NCI-H2171 treated with DMSO at 0.1 percent for 48 hours (cell line): ENCODE results near the gene ATP10A.

Experiments
- DNase-seq: peaks from one replicate; lab custom pipeline; 2025; lab: John Stamatoyannopoulos, UW

The ATP10A gene

DNA sequence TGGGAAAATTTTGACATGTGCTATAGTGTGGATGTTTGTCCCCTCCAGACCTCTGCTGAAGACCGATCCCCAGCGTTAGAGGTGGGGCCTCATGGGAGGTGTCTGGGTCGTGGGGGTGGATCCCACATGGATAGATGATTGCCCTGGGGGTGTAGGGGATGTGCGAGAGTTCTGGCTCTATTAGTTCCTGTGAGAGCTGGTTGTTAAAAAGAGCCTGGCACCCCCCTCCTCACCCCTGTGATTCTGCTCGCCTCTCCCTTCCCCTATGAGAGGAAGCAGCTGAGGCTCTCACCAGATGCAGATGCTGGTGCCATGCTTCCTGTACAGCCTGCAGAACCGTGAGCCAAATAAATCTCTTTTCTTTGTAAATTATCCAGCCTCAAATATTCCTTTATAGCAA lies 67.4 kb downstream of the ATP10A start:
- DNase-seq: no peak

DNA sequence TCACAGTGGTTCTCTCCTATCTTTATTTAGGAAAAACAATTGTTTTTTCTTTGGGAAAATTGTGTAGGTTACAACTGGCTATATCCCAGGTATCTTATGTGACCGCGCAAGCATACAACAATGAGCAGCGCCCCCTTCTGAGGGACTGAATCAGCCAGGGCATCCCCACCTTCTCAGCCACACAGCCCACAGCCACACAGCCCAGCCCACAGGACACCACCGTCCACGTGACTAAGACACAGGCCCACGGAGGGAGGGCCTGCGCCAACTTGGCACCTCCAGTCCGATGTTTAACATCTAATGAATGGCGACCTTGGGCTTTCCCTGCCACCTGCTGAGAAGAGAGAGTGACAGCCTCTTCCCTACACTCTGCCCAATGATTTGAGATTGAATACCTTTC lies 68.1 kb downstream of the ATP10A start:
- DNase-seq: no peak

DNA sequence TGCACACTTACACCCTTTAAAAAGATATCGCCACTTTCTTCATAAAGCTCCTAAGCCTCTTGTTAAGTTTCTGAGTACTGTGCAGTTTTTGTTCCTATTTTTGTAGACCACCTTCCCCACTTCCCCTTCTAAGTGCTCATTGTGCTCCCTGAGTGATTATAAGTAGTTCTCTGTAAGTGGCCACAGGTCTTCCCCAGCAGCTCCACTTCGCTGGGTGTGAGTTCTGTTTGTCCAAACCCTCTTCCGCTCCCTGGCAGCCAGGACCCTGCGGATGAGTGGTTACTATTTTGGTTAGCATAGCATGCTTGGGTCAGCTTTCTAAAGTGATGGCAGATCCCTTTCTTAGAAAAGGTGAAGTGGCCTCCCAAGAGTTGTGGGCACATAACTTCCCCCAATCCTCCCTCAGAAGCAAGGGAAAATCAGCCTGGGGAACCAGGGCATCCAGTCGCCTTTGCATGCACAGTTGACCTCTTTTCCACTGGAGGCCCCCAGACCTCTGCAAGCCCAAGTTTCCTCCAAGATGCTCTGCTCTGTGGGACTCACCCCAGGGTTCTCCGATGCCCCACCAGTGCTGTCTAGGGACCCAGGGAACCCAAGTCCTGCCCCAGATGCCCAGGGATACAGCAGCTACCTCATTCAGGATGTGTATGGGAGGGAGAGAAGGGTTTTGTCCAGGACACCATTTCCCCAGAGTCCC lies 69.6 kb downstream of the ATP10A start:
- no peak for DNase-seq

DNA sequence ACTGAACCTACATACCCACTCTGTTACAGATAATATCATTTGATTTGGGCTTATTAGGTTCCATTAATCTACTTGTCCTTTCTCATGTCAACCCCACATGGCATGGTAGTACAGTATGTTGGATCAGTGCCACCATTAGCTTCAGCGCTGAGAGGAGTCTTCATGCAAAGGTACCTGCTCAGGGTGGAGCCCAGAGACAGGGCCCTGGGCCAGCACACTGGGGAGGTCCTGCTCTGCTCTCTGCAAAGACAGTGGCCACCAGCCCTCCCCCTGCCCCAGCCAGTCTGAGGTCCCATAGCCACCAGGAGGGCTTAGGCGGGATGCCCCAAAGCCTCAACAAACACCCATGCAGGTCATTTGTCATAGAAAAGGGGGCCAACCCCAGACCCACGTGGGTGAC lies 71.0 kb downstream of the ATP10A start:
- no peak for DNase-seq

DNA sequence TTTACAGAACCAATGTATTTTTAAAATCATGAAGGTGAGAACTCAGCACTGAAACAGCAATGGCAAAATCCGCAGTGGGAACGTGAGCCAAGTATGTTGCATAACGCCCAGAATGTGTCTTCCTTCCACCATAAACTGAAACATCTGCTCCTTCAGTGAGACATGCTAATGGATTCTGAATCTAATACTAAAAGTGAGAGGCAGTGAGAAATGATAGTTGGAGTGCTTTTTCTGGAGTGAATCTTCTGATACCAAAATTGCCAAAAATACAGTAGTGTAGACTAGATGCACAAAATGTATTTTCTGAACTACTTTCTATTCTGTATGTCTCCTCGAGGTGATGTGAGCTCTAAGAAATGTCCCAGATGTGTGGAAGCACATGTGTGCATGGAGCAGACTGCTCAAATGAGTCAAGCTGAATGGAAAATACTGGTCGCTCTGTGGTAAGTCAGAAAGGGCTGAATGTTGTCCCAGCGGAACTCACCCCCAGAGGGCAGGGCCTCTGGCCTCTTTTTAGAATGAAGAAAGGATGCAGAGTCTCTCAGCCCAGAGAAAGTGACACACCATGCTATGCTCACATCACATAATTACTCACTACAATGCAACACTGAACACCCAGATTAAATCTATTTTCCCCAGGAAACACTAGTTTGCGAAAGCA lies 73.0 kb downstream of the ATP10A start:
- DNase-seq: no peak

DNA sequence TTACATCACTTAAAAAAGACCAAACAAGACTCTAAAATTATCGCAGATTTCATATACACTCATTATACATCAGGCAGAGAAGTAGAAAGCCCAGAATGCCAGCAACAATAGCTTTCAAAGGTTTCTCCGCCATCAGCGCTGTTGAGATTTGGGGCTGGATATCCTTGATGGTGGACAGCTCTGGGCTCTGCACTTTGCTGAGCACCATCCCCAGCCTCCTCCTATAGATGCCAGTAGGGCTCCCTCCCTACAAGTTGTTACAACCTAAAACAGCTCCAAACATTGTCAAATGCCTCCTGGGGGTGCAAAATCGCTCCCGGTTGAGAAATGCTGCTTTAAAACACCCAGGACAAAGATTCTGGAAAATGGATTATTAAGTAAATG lies 73.5 kb downstream of the ATP10A start:
- no peak for DNase-seq

DNA sequence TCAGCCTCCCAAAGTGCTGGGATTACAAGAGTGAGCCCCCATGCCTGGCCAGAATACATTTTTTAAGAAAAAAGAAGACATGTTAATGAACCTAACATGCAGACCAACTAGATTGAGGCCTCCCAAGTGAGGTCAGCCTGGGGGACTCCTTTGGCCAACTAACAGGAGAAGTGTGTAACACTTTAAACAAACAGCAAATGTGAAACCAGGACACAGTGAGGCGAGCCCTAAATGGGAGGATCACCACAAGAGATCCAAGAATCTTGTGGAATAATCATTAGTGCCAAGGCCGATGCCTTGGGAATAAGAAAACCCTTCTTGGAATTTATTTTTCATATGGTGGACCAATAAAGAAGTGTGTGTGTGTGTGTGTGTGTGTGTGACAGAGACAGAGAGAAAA lies 73.9 kb downstream of the ATP10A start:
- no peak for DNase-seq

DNA sequence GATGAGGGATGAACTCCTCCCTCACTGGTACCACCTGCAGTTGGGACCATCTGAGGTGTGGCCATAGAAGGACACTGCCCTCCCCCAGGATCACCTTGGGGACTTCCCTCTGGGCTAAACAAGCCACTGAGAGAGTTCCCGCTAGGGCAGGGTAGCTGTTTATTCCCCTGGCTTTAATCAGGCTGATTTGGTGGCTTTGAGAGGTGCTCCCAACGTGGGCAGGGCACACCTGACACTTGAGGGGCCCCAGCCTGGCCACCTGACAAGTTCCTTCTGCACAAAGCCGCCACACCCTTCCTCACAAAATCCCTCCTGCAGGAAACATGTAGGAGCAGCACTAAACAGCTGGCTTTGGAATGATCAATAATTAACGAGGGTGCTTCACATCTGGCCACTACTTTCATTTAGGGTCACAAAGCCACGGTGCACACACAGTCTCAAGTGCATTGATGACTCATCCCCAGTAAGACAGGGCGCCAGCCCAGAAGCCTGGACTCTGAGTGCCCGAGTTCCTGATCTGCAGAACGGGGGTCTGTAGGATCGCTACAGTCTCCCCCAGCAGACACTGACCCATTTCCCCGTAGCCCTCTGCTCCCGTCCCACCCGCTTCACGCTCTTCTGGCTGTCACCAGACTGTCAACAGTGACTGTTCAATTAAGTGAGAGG lies 75.1 kb downstream of the ATP10A start:
- no peak for DNase-seq

DNA sequence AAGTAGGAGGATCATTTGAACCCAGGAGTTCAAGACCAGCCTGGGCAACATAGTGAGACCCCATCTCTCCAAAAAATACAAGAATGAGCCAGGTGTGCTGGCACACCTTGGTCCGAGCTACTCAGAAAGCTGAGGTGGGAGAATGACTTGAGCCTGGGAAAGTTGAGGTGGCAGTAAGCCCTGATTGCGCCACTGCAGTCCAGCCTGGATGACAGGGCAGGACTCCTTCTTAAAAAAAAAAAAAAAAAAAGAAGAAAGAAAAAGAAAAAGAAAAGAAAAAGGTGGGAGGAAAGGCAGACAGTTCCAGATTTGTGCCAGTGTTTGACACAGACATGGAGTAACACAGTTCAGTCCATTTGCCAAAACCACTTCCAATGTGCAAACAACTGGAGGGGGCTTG lies 75.7 kb downstream of the ATP10A start:
- DNase-seq: no peak

DNA sequence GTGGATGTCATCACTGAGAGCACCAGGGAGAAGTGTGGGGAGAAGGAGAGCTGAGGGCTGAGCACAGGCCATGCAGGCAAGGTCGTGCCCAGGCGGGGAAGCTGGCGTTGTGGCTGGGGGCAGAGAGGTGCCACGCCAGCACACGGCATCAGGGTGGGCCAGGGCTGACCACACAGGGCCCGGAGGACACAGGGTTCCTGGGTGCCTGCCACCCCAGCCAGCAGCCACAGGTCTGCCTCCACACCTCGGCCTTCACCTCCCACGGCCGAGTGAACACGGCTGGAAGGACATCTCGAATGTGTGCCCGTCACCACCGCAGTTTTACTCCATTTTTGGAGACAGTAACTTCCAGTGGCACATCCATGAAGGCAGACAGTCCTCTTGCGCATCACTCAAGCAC lies 77.1 kb downstream of the ATP10A start:
- no peak for DNase-seq

DNA sequence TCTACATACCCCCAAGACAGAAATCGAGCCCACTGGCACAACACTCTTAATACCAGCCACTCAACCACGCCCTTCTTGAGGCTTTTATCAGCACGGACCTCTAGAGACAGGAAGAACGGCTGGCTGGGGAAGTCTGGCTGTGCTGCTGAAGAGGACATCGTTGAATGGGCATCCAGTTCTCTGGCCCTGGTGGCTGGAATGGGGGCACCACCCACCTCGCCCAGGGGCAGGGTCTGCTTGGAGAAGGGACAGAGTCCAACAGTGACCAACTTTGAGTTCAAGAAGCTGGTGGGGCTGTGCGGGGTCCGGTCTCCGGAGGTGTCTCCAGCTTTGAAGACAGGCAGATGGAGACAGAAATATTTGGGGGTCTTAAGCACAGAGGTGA lies 77.5 kb downstream of the ATP10A start:
- DNase-seq: no peak

DNA sequence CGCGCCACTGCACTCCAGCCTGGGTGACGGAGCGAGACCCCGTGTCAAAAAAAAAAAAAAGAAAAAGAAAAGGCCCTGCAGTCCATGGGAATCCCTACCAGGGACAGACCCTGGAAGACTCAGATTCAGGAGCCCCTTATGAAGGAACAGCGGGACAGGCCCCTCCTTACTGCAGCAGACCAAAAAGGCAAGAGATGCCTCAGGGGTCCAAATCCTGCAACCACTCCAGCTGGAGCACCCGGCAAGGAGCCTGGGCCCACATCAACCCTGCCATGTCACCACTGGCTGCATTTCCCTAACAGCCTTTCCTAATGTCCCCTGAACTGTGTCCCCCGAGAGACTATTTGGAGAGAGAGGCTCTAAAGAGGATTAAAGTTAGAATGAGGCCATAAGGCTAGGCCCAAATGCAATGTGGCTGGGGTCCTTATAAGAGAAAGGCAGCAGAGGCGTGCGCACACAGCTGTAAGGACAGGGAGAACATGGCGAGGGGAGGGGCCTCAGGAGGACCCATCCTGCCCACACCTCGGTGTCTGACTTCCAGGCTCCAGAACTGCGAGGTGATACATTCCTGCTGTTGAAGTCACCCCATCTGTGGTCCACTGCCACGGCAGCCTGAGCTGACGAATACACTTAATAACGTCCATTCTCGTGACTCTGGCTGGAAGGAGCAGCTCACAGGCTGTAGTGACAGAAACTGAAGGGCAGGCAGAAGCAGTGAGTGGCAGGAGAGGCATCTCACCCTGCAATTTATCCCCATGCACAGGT lies 78.1 kb downstream of the ATP10A start:
- no peak for DNase-seq

DNA sequence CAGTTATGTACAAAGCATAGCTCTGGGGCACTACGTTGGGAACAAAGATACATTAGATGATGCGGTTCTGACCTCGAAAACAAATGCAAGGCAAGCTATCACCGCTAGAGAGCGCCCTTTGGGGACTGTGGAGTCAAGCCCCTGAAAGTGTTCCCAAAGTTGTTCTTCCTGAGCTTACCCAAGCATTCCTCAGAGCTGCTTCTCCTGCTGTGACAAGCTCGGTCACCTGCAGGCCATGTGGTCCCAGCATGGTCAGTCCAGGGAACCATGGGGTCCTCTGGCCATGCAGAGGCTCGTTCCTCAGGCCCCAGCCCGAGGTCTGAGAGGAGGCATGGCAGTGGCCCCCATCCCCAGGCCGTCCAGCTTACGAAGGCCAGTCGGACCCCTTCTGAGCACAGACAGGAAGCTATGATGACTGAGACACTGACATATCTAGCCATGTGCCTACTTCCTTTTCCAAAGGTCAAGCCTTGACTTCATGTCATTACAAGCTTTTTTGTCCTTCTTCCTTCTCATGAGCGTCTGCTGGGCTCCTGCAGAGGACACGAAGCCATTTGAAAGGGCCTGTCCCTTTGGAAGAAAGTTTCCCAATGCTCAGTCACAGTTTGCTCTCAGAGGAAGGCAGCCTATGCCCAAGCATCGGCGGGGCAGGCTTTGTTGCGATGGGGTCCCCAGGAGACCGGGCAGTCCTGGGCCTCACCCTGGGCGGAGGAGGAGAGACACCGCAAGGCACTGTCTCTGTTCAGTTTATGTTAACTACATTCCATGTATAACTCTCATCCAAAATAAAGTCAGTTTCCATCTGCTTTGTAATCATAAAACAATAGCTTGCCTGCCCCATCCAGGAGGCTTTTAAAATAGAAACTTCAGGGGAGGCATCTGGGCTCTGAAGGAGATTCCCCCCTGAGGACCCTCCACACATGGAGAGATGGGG lies 79.3 kb downstream of the ATP10A start:
- no peak for DNase-seq

DNA sequence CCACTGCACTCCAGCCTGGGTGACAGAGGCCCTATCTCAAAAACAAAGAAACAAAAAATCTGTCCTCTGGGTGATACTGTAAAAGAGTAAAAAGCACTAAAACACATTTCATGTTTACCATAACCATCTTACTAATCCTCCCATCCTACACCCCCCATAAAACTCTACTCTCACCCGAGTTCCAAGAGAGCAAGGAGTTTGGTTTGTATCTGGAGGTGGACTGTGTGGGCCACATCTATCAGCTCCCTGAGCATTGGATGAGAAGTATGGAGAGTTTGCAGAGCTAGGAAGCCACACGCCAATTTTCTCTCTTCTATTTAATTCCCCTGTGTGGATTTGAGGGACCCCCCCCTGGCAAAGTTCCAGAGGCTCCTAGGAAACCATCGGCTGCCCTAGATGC lies 80.0 kb downstream of the ATP10A start:
- DNase-seq: no peak

DNA sequence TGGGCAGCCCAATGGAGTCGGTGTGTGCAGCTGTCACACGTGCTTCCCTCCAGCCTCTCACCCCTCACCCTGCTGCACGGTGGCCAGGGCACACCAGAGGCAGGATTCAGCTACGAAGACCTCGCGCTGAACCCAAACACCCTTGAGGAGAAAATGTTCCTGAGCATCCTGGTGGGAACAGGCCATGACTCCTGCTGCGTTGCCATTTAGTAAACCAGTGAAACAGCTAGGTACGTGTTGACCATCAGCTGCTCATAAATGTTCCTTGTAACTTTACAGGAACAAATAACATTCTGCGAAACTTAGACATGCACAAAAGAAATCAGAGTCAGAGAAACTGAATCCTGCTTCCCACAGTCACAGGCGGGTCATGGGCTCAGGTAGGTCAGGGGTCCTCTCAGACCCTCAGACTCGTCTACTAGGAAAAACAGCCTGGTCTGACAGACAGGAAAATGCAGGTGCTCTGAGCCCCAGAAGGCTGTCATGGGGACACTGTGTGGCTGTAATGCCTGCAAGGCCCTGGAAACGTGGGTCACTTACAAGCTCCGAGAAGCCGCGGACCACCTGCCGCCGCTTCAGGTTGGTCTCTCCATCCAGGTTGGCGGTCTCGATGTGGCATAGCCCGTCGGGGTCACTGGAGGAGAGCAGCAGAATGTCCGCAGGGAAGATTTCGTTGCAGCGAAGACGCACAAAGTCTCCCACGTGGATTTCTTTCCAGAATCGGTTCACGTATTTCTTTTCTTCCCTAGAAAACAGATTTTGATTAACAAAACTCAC lies 82.5 kb downstream of the ATP10A start:
- DNase-seq: no peak

DNA sequence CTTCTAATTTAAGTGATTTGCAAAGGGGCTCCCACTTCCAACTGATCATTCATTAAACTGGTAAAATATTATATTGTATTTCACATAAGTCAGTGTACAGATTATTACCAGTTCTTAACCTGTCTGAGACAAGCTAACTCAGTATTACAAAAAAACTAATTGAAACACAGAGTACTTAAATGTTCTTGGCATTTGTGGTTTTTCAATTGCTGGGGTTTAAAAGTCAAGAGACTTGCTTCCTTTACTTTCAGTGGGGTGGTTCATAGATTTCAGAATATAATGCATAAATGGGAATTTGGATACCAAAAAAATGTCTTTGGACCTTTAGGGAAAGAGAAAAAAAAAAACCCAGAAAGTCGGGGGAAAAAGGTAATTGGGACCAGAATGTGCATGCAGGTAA lies 85.0 kb downstream of the ATP10A start:
- no peak for DNase-seq

DNA sequence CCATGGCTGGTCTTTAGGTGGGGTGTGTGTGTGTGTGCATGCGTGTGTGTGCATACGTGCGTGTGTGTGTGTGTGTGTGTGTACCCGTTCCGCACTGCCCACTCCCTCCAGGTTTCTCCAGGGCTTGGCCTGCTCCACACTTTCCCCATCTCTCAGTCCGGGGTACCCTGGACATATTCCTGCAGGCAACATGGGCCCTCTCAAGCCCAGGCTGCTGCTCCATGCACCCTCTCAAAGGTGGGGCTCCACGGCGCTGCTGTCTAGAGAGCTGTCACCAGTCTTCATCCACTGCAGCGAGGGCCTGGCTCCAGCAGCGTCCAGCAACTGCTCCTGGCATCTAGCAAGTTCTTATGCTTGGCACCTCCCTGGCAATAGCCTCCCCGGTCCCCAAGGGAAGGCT lies 86.1 kb downstream of the ATP10A start:
- DNase-seq: no peak

DNA sequence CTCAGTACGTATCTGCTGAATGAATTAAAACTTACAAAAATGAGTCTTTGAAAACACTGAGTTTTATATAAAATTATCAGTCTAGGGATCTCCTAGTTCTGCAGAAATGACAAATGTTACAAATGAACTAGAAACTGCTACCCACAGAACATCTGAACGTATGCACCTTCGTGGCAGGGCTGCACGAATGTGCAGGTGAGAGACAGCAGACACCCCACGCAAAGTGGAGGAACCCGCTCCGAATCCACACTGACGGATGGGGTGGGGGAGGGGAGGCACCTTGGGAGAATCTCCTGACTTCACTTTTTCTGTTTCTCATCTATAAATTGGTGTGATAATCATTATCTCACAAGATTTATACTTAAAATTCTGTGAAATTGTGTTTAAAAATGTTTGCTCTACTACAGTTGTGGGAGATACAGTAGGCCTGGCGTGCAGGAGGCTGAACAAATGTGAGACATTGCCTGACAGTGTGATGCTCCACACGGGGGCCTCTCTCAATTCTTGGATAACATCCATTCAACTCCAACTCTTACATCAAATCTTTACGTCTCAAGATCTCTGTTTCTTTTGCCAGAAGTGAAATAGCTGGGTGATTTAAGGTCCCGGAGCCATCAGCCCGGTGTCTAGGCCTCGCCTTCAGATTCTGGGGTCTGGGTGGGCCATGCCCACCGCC lies 86.9 kb downstream of the ATP10A start:
- no peak for DNase-seq

DNA sequence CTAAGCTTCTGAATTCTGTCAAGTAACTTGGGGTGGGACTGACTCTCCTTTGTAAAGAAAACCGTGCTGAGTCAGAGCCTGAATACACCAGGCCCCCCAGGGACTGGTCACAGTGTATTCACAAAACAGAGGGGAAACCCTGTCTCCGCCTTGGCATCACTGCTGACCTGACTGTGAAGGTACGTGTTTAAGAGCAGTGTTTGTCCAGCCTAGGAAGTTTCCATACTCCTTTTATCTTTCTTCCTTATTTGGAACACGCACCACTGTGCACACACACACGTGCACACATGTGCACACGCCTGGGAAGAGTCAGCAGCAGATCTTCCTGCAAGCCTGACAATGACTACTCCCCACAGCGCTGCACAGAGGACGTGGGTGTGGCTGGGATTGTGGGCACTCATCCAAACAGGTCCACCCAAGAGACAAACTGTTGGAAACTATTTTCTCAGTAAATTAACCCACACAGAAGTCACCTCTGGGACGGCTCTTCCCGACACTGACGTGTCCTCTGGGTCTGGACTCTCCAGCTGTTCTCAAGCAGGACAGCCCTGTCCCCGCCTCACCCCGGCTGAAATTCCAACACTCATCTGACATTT lies 87.7 kb downstream of the ATP10A start:
- DNase-seq: no peak

DNA sequence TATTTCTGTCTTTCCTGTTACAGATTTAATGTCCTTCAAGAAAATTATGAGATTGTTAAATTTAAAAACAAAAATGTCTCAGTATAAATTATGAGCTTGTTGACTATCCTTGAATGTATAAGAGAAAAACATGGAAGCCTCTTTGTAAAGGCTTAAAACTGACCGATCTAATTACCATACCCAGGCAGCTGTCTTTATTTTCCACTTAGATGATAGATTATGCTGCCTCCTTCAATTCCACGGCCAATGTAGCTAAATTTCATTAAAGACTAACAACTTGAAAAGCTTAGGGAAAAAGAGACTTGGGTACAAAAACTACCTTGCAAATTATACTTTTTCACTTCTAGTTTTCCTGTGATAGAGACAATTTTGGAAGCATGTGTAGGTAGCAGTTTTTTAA lies 88.3 kb downstream of the ATP10A start:
- no peak for DNase-seq
